HG03108 (cell line): ENCODE data around the gene MAZ.

Source experiments
- ATAC-seq: cut with Tn5 transposase; IDR thresholded peaks from one replicate; pipeline ENCODE4 v1.9.1; 2021; ENCODE audit warnings: moderate library complexity; ENCODE audit not compliant: unreplicated experiment

MAZ gene

DNA sequence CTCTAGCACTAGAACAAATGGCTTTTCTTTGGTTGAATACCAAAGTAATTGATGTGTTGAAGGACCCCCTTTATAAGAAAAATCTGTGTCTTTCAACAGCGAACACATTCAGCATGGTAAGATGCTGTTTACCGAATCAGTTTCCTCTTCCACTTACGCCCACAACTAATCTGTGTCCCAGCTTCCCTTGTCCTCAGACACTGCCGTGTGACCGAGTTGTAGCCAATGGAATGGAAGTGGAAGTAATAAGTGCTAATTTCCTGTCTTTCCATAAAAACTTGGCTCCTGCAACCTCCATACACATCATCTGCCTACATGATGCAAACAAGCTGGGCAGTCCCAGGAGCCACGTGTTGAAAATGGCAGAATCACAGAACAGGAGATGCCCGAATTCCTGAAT is 46.3 kb downstream of the MAZ start:
- ATAC-seq, result no peak

GRCh38 chr16:29854520-29855100 is 48.3 kb downstream of the MAZ start:
- ATAC-seq, result no peak

DNA sequence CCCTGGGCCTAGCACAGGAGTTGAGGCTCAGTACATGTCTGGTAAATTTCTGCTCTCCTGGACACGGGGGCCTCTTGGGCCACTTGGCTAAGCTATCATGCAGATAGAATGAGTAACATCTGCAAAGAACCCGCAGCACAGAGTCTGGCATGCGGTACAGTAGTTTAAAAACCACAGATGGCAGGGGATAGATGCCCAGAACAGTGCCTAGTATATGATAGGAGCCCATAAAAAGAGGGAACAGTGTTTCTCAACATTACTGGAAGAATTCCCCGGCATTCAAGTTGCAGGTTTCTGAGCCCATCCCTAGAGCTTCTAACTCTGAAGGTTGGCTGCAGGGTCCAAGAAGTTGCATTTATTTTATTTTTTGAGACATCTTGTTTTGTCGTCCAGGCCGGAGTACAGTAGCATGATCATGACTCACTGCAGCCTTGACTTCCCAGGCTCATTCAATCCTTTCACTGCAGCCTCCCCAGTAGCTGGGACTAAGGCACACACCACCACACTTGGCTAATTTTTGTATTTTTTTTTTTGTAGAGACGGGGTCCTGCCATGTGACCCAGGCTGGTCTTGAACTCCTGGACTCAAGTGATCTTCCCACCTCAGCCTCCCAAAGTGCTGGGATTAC is 50.9 kb downstream of the MAZ start:
- no peak for ATAC-seq

DNA sequence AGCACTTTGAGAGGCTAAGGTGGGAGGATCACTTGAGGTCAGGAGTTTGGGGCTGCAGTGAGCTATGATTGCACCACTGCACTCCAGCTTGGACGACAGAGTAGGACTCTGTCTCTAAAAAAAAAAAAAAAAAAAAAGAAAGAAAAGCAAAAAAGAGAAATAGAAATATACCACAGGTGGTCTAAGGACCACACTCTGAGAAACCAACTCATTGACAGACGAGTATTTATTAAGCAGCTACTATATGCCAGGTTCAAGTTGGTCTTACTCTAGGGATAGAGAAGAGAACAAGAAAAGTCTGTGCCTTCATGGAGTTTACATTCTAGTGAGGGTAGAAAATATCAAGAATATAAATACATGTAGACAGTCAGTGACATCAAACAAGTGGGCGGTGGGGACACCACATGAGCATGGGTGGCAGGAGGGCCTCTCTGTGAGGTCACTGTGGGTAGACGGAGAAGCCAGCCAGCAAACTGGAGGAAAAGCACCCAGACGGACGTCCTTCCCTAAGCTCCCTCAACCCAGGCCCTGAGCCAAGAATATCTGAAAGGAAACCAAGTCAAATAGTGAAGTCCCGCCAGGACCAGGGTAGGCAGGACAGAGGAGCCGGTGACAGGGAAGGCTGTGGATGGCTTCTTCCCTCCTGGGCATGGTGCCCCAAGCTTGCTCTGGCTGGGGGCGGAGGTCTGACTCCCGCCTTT is 52.0 kb downstream of the MAZ start:
- ATAC-seq, result no peak

DNA sequence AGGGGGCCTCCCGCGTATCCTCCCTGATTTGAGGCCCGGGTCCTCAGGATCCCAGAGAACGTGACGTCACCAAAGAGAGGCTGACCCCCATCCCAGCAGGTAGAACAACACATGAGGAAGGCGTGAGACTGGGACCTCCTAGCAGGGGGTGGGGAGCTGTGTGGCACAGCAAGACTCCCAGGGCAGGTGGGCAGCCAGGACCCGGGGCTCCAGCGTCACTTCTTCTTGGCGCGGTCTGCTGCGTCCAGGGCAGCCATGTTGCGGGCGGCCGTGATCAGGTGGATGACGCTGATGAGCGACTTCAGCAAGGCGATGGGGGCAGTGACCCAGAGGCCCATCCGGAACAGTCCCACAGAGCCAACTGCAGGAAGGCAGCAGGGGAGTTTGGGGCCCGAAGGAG is 52.6 kb downstream of the MAZ start:
- ATAC-seq, result no peak

DNA sequence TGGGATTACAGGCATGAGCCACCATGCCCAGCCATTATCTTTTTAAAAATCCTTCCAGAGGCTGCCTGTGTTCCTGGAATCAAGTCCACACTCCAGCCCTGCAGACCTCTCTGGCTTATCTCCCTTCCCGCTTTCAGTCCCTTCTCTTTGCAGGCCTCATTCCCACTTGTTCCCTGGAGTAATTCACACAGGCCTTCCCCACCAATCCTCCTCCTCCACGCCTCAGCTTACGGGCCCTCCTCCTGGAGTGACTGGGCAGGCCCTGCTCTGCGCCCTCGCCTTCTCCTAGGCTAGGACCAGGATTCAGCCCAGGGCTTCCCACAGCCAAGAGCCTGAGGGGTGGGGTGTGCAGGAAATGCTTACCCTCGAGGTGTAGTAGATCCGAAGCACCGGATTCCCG is 53.9 kb downstream of the MAZ start:
- no peak for ATAC-seq
